Keratinocyte (primary cell): ENCODE measurements around the gene RAD9A. TPM values are rescaled to one million over a fixed set of nuclear protein-coding genes. Genes with fewer than 3 reads are reported as not detected.

Experiments used
- DNase-seq: peaks from one replicate; pipeline ENCODE4 v3.0.0-alpha.2; 2011; ENCODE audit warnings: low read depth, missing footprints, low spot score
- FAIRE-seq: peaks from 2 replicates; lab custom pipeline; 2011; peaks lifted over from hg19 to GRCh38; lab: Jason Lieb, UNC
- H2AFZ ChIP-seq: 2 replicates; pipeline ENCODE4 v1.6.0; 2012; ENCODE audit warnings: low read length, control low read depth, inconsistent platforms; ENCODE audit not compliant: control insufficient read depth
- H3K27ac ChIP-seq: 2 replicates; pipeline ENCODE4 v1.5.1; 2011; ENCODE audit warnings: low read length; ENCODE audit not compliant: control insufficient read depth, insufficient read depth
- H3K27me3 ChIP-seq: 3 replicates; pipeline ENCODE4 v1.6.0; 2011; ENCODE audit warnings: low read length; ENCODE audit not compliant: control insufficient read depth, insufficient read depth; ENCODE audit errors: extremely low read depth
- H3K36me3 ChIP-seq, 2 experiments: 2 replicates in 1 of 2; 3 replicates in 1 of 2; pipeline ENCODE4 v1.5.1; 2011; ENCODE audit warnings: low read length in 2 of 2, mild to moderate bottlenecking in 1 of 2; ENCODE audit not compliant: control insufficient read depth in 2 of 2, insufficient read depth in 2 of 2; ENCODE audit errors: extremely low read depth in 1 of 2
- H3K4me1 ChIP-seq: 3 replicates; pipeline ENCODE4 v1.5.1; 2011; ENCODE audit warnings: low read length; ENCODE audit not compliant: control insufficient read depth, insufficient read depth; ENCODE audit errors: extremely low read depth
- H3K4me2 ChIP-seq: 3 replicates; pipeline ENCODE4 v1.6.0; 2011; ENCODE audit warnings: low read depth, low read length; ENCODE audit not compliant: control insufficient read depth, insufficient read depth; ENCODE audit errors: extremely low read depth
- H3K4me3 ChIP-seq, 3 experiments: fragments of 200-600 bp in 1 of 3; sonication (generic) in 1 of 3; 2 replicates in 2 of 3; 3 replicates in 1 of 3; pipeline ENCODE4 v1.5.1; 2011 to 2016; ENCODE audit warnings: low read length in 3 of 3, mild to moderate bottlenecking in 3 of 3, control low read depth in 2 of 3, inconsistent platforms in 1 of 3, low read depth in 1 of 3, mixed read lengths in 1 of 3, mixed run types in 1 of 3, moderate library complexity in 1 of 3; ENCODE audit not compliant: control insufficient read depth in 2 of 3, insufficient read depth in 2 of 3; ENCODE audit errors: extremely low read depth in 1 of 3
- H3K79me2 ChIP-seq: 2 replicates; pipeline ENCODE4 v1.6.0; 2012; ENCODE audit warnings: low read length; ENCODE audit not compliant: control insufficient read depth, insufficient read depth
- H3K9ac ChIP-seq: 3 replicates; pipeline ENCODE4 v1.6.0; 2011; ENCODE audit warnings: low read length; ENCODE audit not compliant: control insufficient read depth, insufficient read depth; ENCODE audit errors: extremely low read depth
- H3K9me1 ChIP-seq: 3 replicates; pipeline ENCODE4 v1.6.0; 2011; ENCODE audit warnings: low read length; ENCODE audit not compliant: control insufficient read depth, insufficient read depth; ENCODE audit errors: extremely low read depth
- H3K9me3 ChIP-seq: 2 replicates; pipeline ENCODE4 v1.5.1; 2012; ENCODE audit warnings: low read depth, low read length; ENCODE audit not compliant: control insufficient read depth
- H4K20me1 ChIP-seq: 3 replicates; pipeline ENCODE4 v1.6.0; 2011; ENCODE audit warnings: low read length; ENCODE audit not compliant: control insufficient read depth, insufficient read depth; ENCODE audit errors: extremely low read depth
- CTCF ChIP-seq, 3 experiments: IDR thresholded peaks in 1 of 3; conservative IDR thresholded peaks in 1 of 3; optimal IDR thresholded peaks in 1 of 3; 2 replicates in 2 of 3; 3 replicates in 1 of 3; pipeline versions ENCODE3 to v1.5.1; 2011; ENCODE audit warnings: low read length in 3 of 3, mild to moderate bottlenecking in 3 of 3, moderate library complexity in 2 of 3, control low read depth in 1 of 3, inconsistent platforms in 1 of 3; ENCODE audit not compliant: insufficient read depth in 2 of 3; ENCODE audit errors: extremely low read depth in 1 of 3
- EZH2 ChIP-seq: IDR thresholded peaks from one replicate; pipeline ENCODE4 v1.6.1; 2012; ENCODE audit warnings: inconsistent platforms, mild to moderate bottlenecking, low read length, moderate library complexity
- dilution Hi-C: fragments of 300-500 bp; cut with MboI; formaldehyde crosslinking; loops from one replicate; pipeline ENCODE4 v1.7.0; 2020; ENCODE audit warnings: low sequenced_read_pairs; ENCODE audit not compliant: extremely low pct_ligation_motif_present
- polyA minus RNA-seq, 3 experiments: library from RNA; depleted of rRNA, polyadenylated mRNA; stranded (reverse); fragments of >200 nt; gene quantifications; 1 replicate in 1 of 3; 2 replicates in 1 of 3; 3 replicates in 1 of 3; pipeline ENCODE4 v1.2.3, GENCODE V29; 2011
- polyA plus RNA-seq, 5 experiments: library from polyadenylated mRNA; depleted of rRNA in 3 of 5; stranded (reverse) in 3 of 5; stranded (forward) in 1 of 5; unstranded in 1 of 5; fragments of >200 nt; gene quantifications; 1 replicate in 1 of 5; 2 replicates in 3 of 5; 3 replicates in 1 of 5; pipeline versions ENCODE4 v1.2.1 to v1.2.3, GENCODE V29; 2011 to 2012; ENCODE audit warnings: missing spikeins in 2 of 5, low read depth in 1 of 5, low replicate concordance in 1 of 5

Gene RAD9A
- polyA plus RNA-seq (5.7 to 8.5 TPM (median 8.0 TPM) in 3 replicates), polyA minus RNA-seq (2.9 to 5.4 TPM (median 4.6 TPM) in 3 replicates)
- polyA plus RNA-seq (2011; ENCODE audit: low read depth), result 3.6 TPM
- 3.2 and 5.2 TPM in 2 replicates for polyA plus RNA-seq (2011; cell fraction: cytosol; rRNA removed)
- 19.1 and 25.4 TPM in 2 replicates for polyA plus RNA-seq (2011; cell fraction: nucleus; rRNA removed)
- 7.3 and 15.1 TPM in 2 replicates for polyA plus RNA-seq (2012; ENCODE audit: low replicate concordance)
- 9.2 TPM for polyA minus RNA-seq (2011; cell fraction: cytosol; rRNA and poly(A)+ RNA removed)
- 6.5 and 8.2 TPM in 2 replicates for polyA minus RNA-seq (2011; cell fraction: nucleus; rRNA and poly(A)+ RNA removed)

- Histone ChIP-seq H3K9me3 (no peaks in the 10 kb centered on the region), H3K4me3 (peak within 1 kb of the TSS; percentile 80 to 97 (median 89)), H3K79me2 (peaks cover 10% of the 10 kb centered on the region), H3K9ac (peak within 1 kb of the TSS; percentile 93), H3K27me3 (no peaks in the 10 kb centered on the region), H3K9me1 (no peaks in the 10 kb centered on the region), H3K4me2 (peak within 1 kb of the TSS; percentile 100), H3K4me1 (peaks cover 11% of the 10 kb centered on the region), H4K20me1 (no peaks in the 10 kb centered on the region), H3K27ac (peak within 1 kb of the TSS; percentile 76), H3K36me3 (peaks cover 5 to 14% of the 10 kb centered on the region in 2 experiments), H2AFZ (peak within 1 kb of the TSS; percentile 95)
- TF ChIP-seq EZH2, result no peak
- TF ChIP-seq CTCF (optimal IDR thresholded peaks at IDR 0.05 in 1 of 3, IDR thresholded peaks at IDR 0.05 in 1 of 3, conservative IDR thresholded peaks at IDR 0.05 in 1 of 3; ENCODE audit: extremely low read depth in 1 of 3, insufficient read depth in 2 of 3, low read length in 3 of 3), result no peak
- FAIRE-seq, result no peak
- dilution Hi-C loops, result no loop called here
- peak; percentile 61 for DNase-seq
These were observed at the start of gene RAD9A for GRCh38 chr11:67391304-67392182. RAD9A (plus strand) TSS chr11:67391986; CDS start chr11:67392045, 59 bp downstream.

GRCh38 chr11:67344264-67344663 is 47.5 kb upstream of the RAD9A start:
- Histone ChIP-seq H3K36me3 (no peaks in the 10 kb centered on the region), H2AFZ (no peak overlapping the region), H3K4me1 (peaks cover 20% of the 10 kb centered on the region), H4K20me1 (no peaks in the 10 kb centered on the region), H3K27me3 (no peaks in the 10 kb centered on the region), H3K9me1 (peaks cover 3% of the 10 kb centered on the region), H3K4me2 (no peak overlapping the region), H3K79me2 (no peaks in the 10 kb centered on the region), H3K4me3 (no peak overlapping the region), H3K9me3 (no peaks in the 10 kb centered on the region), H3K9ac (no peak overlapping the region), H3K27ac (no peak overlapping the region)
- TF ChIP-seq CTCF (optimal IDR thresholded peaks at IDR 0.05 in 1 of 3, IDR thresholded peaks at IDR 0.05 in 1 of 3, conservative IDR thresholded peaks at IDR 0.05 in 1 of 3; ENCODE audit: extremely low read depth in 1 of 3, insufficient read depth in 2 of 3, low read length in 3 of 3) (no peak), EZH2 (no peak)
- FAIRE-seq (no peak), DNase-seq (no peak)
- dilution Hi-C loops, result no loop called here
